PC-3 (cell line): ENCODE results near the gene PDLIM7. TPM values are rescaled to one million over a fixed set of nuclear protein-coding genes. Genes with fewer than 3 reads are reported as not detected.
A peak's percentile ranks its signal among the peaks of the same experiment; 100 is the strongest.
"Not testable (repeated sequence)": the region's sequence is repeated elsewhere in the genome, so short reads cannot be mapped to it uniquely, and the experiment has no call there.

ENCODE experiments used
- ATAC-seq: fragments of 200-7000 bp; cut with Tn5 transposase; 2 replicates; pipeline ENCODE4 v1.9.1; 2020; ENCODE audit warnings: mild to moderate bottlenecking, moderate library complexity
- BruUV-seq: library from RNA; stranded (reverse); fragments of 400-500 nt; replicated peaks from 2 replicates; lab custom pipeline; 2021; lab: Mats Ljungman, UMichigan
- CTCF ChIA-PET: fragments of 300-600 bp; sonication (Branson Sonifier 250); formaldehyde crosslinking; loops from one replicate; lab custom pipeline; 2022; ENCODE audit warnings: antibody characterized with exemption; lab: Charles Lee
- POLR2A ChIA-PET: fragments of 300-600 bp; sonication (Branson Sonifier 250); formaldehyde crosslinking; loops from one replicate; lab custom pipeline; 2022; ENCODE audit warnings: antibody characterized with exemption; ENCODE audit not compliant: unreplicated experiment; lab: Charles Lee
- DNase-seq: peaks from one replicate; pipeline ENCODE4 v3.0.0-alpha.2; 2015
- H2AFZ ChIP-seq: fragments of 300-600 bp; sonication (generic); 2 replicates; pipeline ENCODE4 v1.6.0; 2016; ENCODE audit warnings: antibody characterized with exemption, low read length
- H3F3A ChIP-seq: fragments of 300-600 bp; sonication (generic); one replicate; pipeline ENCODE4 v1.6.0; 2017; ENCODE audit warnings: antibody characterized with exemption, low read length, control low read depth, mild to moderate bottlenecking; ENCODE audit not compliant: unreplicated experiment
- H3K27ac ChIP-seq: fragments of 300-600 bp; sonication (generic); 2 replicates; pipeline ENCODE4 v1.5.1; 2016; ENCODE audit warnings: mild to moderate bottlenecking, low read length
- H3K27me3 ChIP-seq: fragments of 300-600 bp; sonication (generic); 2 replicates; pipeline ENCODE4 v1.6.1; 2016; ENCODE audit warnings: low read length, mixed read lengths
- H3K36me3 ChIP-seq: fragments of 300-600 bp; sonication (generic); 2 replicates; pipeline ENCODE4 v1.6.1; 2016; ENCODE audit warnings: low read depth, mixed run types, low read length, mixed read lengths
- H3K4me1 ChIP-seq: fragments of 300-600 bp; sonication (generic); 2 replicates; pipeline ENCODE4 v1.5.1; 2016; ENCODE audit warnings: low read length; ENCODE audit not compliant: insufficient read depth
- H3K4me2 ChIP-seq: fragments of 300-600 bp; sonication (generic); 2 replicates; pipeline ENCODE4 v1.6.0; 2016; ENCODE audit warnings: low read length
- H3K4me3 ChIP-seq: fragments of 300-600 bp; sonication (generic); 2 replicates; pipeline ENCODE4 v1.5.1; 2016; ENCODE audit warnings: mild to moderate bottlenecking, low read length, mixed read lengths
- H3K79me2 ChIP-seq: fragments of 300-600 bp; sonication (generic); 2 replicates; pipeline ENCODE4 v1.6.1; 2017; ENCODE audit warnings: low read length, mixed read lengths
- H3K9ac ChIP-seq: fragments of 300-600 bp; sonication (generic); 2 replicates; pipeline ENCODE4 v1.6.0; 2016; ENCODE audit warnings: mild to moderate bottlenecking, low read length
- H3K9me2 ChIP-seq: fragments of 300-600 bp; sonication (generic); replicated peaks from 2 replicates; pipeline ENCODE4 v1.6.1; 2016; ENCODE audit warnings: mixed run types, low read length, mixed read lengths
- H3K9me3 ChIP-seq: fragments of 300-600 bp; sonication (generic); 2 replicates; pipeline ENCODE4 v1.6.1; 2016; ENCODE audit warnings: low read length, mixed read lengths
- H4K20me1 ChIP-seq: fragments of 300-600 bp; sonication (generic); 2 replicates; pipeline ENCODE4 v1.6.1; 2016; ENCODE audit warnings: low read length, mixed read lengths
- EZH2 ChIP-seq: fragments of 300-600 bp; sonication (generic); IDR thresholded peaks from one replicate; pipeline ENCODE4 v1.6.1; 2017; ENCODE audit warnings: antibody characterized with exemption, mild to moderate bottlenecking, low read length; ENCODE audit not compliant: unreplicated experiment
- EZH2phosphoT487 ChIP-seq: fragments of 300-600 bp; sonication (generic); IDR thresholded peaks from 2 replicates; pipeline ENCODE4 v1.6.1; 2018; ENCODE audit warnings: mild to moderate bottlenecking, antibody characterized with exemption, low read length, borderline replicate concordance
- intact Hi-C: fragments of 100-400 bp; cut with micrococcal nuclease; formaldehyde crosslinking; loops from 2 replicates; pipeline ENCODE4 v1.9.0; 2023
- total RNA-seq: library from RNA; depleted of rRNA; stranded (reverse); fragments of >200 nt; gene quantifications from 2 replicates; pipeline ENCODE4 v1.2.3, GENCODE V29; 2014
- TF ChIP-seq, protein P1 (sequence below): fragments of 300-600 bp; sonication (generic); conservative IDR thresholded peaks from 2 replicates; pipeline ENCODE4 v1.5.1; 2017; ENCODE audit warnings: antibody characterized with exemption, low read depth, mild to moderate bottlenecking, low read length

The PDLIM7 gene
- total RNA-seq, 1 experiment from 2014 or later: 159 TPM

GRCh38 chr5:177486256-177486655 is 11.1 kb downstream of the PDLIM7 start:
- BruUV-seq: no TSS peak
- Histone ChIP-seq H2AFZ (no peak overlapping the region), H3K27ac (no peak overlapping the region), H3K27me3 (no peaks in the 10 kb centered on the region), H3K4me3 (no peak overlapping the region), H3K9me3 (no peaks in the 10 kb centered on the region), H3K79me2 (no peaks in the 10 kb centered on the region), H3F3A (peaks cover 3% of the 10 kb centered on the region), H4K20me1 (no peaks in the 10 kb centered on the region), H3K36me3 (peaks cover 37% of the 10 kb centered on the region), H3K4me1 (no peaks in the 10 kb centered on the region), H3K4me2 (no peak overlapping the region), H3K9me2 (no peaks in the 10 kb centered on the region), H3K9ac (no peak overlapping the region)
- TF ChIP-seq, protein P1, sequence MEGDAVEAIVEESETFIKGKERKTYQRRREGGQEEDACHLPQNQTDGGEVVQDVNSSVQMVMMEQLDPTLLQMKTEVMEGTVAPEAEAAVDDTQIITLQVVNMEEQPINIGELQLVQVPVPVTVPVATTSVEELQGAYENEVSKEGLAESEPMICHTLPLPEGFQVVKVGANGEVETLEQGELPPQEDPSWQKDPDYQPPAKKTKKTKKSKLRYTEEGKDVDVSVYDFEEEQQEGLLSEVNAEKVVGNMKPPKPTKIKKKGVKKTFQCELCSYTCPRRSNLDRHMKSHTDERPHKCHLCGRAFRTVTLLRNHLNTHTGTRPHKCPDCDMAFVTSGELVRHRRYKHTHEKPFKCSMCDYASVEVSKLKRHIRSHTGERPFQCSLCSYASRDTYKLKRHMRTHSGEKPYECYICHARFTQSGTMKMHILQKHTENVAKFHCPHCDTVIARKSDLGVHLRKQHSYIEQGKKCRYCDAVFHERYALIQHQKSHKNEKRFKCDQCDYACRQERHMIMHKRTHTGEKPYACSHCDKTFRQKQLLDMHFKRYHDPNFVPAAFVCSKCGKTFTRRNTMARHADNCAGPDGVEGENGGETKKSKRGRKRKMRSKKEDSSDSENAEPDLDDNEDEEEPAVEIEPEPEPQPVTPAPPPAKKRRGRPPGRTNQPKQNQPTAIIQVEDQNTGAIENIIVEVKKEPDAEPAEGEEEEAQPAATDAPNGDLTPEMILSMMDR: no peak
- TF ChIP-seq EZH2: no peak
- no peak for TF ChIP-seq EZH2phosphoT487
- ATAC-seq (no peak), DNase-seq (no peak)
- ChIA-PET CTCF (no interaction called here), POLR2A (no interaction called here)
- intact Hi-C loops: no loop called here

DNA sequence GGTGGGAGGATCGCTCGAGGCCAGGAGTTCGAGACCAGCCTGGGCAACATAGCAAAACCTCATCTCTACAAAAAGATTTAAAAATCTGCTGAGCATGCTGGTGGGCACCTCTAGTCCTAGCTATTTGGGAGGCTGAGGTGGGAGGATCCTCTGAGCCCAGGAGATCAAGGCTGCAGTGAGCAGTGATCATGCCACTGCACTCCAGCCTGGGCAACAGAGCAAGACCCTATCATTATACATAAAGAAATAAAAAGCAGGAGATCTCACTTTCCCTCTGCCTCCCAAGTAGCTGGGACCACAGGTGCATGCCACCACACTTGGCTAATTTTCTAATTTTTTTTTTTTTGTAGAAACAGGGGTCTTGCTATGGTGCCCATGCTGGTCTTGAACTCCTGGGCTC is 11.7 kb downstream of the PDLIM7 start:
- H3F3A ChIP-seq, H3K4me1 ChIP-seq, intact Hi-C loops, BruUV-seq, H3K9me3 ChIP-seq, H3K4me3 ChIP-seq, H3K79me2 ChIP-seq, H3K9me2 ChIP-seq, H3K27ac ChIP-seq, CTCF ChIA-PET, H3K4me2 ChIP-seq, H3K27me3 ChIP-seq, H4K20me1 ChIP-seq, DNase-seq, ATAC-seq, H3K9ac ChIP-seq, POLR2A ChIA-PET, H2AFZ ChIP-seq: not testable (repeated sequence)
- peaks cover 32% of the 10 kb centered on the region for H3K36me3 ChIP-seq

- POLR2A ChIA-PET: no interaction called here
- BruUV-seq: no TSS peak
- H3K79me2 ChIP-seq: no peaks in the 10 kb centered on the region
These were observed 12.4 kb downstream of the PDLIM7 start for GRCh38 chr5:177484902-177485549.

More at GRCh38 chr5:177484902-177485549, 12.4 kb downstream of the PDLIM7 start:
- Histone ChIP-seq H3K4me2 (no peak overlapping the region), H3K4me1 (no peaks in the 10 kb centered on the region), H3K36me3 (peaks cover 26% of the 10 kb centered on the region), H3K9me3 (no peaks in the 10 kb centered on the region), H2AFZ (no peak overlapping the region), H4K20me1 (no peaks in the 10 kb centered on the region), H3K4me3 (no peak overlapping the region), H3F3A (peaks cover 3% of the 10 kb centered on the region), H3K9ac (no peak overlapping the region), H3K27ac (no peak overlapping the region), H3K9me2 (no peaks in the 10 kb centered on the region), H3K27me3 (no peaks in the 10 kb centered on the region)
- TF ChIP-seq EZH2 (no peak), EZH2phosphoT487 (no peak)
- TF ChIP-seq, protein P1: no peak
- DNase-seq (peak; percentile 1), ATAC-seq (no peak)
- CTCF ChIA-PET: no interaction called here
- intact Hi-C loops: no loop called here
